Mesenchymal stem cell (in vitro differentiated cells and primary cell): Measurements from ENCODE around the gene LTK.

ENCODE experiments used
- DNase-seq: peaks from one replicate; pipeline ENCODE4 v3.0.0-alpha.2; 2013
- H2AFZ ChIP-seq: one replicate; pipeline ENCODE4 v1.6.1; 2013; ENCODE audit warnings: low read depth, mild to moderate bottlenecking, control low read depth, inconsistent platforms, low read length, moderate library complexity
- H2AK5ac ChIP-seq: 2 replicates; pipeline ENCODE4 v1.6.1; 2013; ENCODE audit warnings: low read length, moderate library complexity, mild to moderate bottlenecking, inconsistent platforms; ENCODE audit not compliant: severe bottlenecking
- H2BK120ac ChIP-seq: one replicate; pipeline ENCODE4 v1.6.1; 2013; ENCODE audit warnings: low read depth, mild to moderate bottlenecking, inconsistent platforms, low read length, moderate library complexity
- H2BK12ac ChIP-seq, 2 experiments: one replicate each; pipeline ENCODE4 v1.6.1; 2013; ENCODE audit warnings: inconsistent platforms in 2 of 2, low read length in 2 of 2, mild to moderate bottlenecking in 2 of 2, moderate library complexity in 2 of 2, control low read depth in 1 of 2
- H2BK15ac ChIP-seq: one replicate; pipeline ENCODE4 v1.6.1; 2013; ENCODE audit warnings: mild to moderate bottlenecking, low read depth, inconsistent platforms; ENCODE audit not compliant: poor library complexity, severe bottlenecking
- H2BK5ac ChIP-seq: 2 replicates; pipeline ENCODE4 v1.6.1; 2013; ENCODE audit warnings: low read depth, mild to moderate bottlenecking, low read length, control low read depth, inconsistent platforms; ENCODE audit not compliant: poor library complexity, severe bottlenecking
- H3K14ac ChIP-seq, 2 experiments: one replicate each; pipeline ENCODE4 v1.6.1; 2013; ENCODE audit warnings: inconsistent platforms in 2 of 2, low read length in 2 of 2, control low read depth in 1 of 2, mild to moderate bottlenecking in 1 of 2, moderate library complexity in 1 of 2
- H3K18ac ChIP-seq, 2 experiments: one replicate each; pipeline ENCODE4 v1.6.1; 2013; ENCODE audit warnings: inconsistent platforms in 2 of 2, low read length in 2 of 2, control low read depth in 1 of 2, low read depth in 1 of 2, mild to moderate bottlenecking in 1 of 2
- H3K23ac ChIP-seq, 2 experiments: one replicate each; pipeline ENCODE4 v1.6.1; 2013; ENCODE audit warnings: inconsistent platforms in 2 of 2, low read length in 2 of 2, mild to moderate bottlenecking in 2 of 2, moderate library complexity in 2 of 2, control low read depth in 1 of 2
- H3K27ac ChIP-seq: 2 replicates; pipeline ENCODE4 v1.5.1; 2013; ENCODE audit warnings: mild to moderate bottlenecking, moderate library complexity, low read length, control low read depth, inconsistent platforms; ENCODE audit not compliant: poor library complexity, severe bottlenecking
- H3K27me3 ChIP-seq, 2 experiments: 2 replicates each; pipeline versions ENCODE4 v1.6.1 to v1.7.0; 2013; ENCODE audit warnings: low read length in 2 of 2, mild to moderate bottlenecking in 2 of 2, moderate library complexity in 2 of 2, control low read depth in 1 of 2, inconsistent platforms in 1 of 2; ENCODE audit not compliant: control insufficient read depth in 1 of 2, insufficient read depth in 1 of 2
- H3K36me3 ChIP-seq, 2 experiments: 2 replicates each; pipeline versions ENCODE4 v1.6.1 to v1.7.0; 2013; ENCODE audit warnings: low read length in 2 of 2, control low read depth in 1 of 2, inconsistent platforms in 1 of 2, low read depth in 1 of 2, mild to moderate bottlenecking in 1 of 2; ENCODE audit not compliant: insufficient read depth in 2 of 2, control insufficient read depth in 1 of 2
- H3K4ac ChIP-seq, 2 experiments: one replicate each; pipeline ENCODE4 v1.6.1; 2013; ENCODE audit warnings: inconsistent platforms in 2 of 2, low read length in 2 of 2, mild to moderate bottlenecking in 2 of 2, moderate library complexity in 2 of 2, control low read depth in 1 of 2, low read depth in 1 of 2
- H3K4me1 ChIP-seq: 2 replicates; pipeline ENCODE4 v1.6.1; 2013; ENCODE audit warnings: low read depth, low read length, control low read depth; ENCODE audit not compliant: control insufficient read depth, insufficient read depth
- H3K4me2 ChIP-seq: 2 replicates; pipeline ENCODE4 v1.6.1; 2013; ENCODE audit warnings: low read length, mild to moderate bottlenecking, inconsistent platforms; ENCODE audit not compliant: poor library complexity, severe bottlenecking
- H3K4me3 ChIP-seq, 2 experiments: 2 replicates each; pipeline versions ENCODE4 v1.5.1 to v1.7.0; 2013; ENCODE audit warnings: low read length in 2 of 2, mild to moderate bottlenecking in 2 of 2, control low read depth in 1 of 2, low read depth in 1 of 2; ENCODE audit not compliant: insufficient read depth in 1 of 2
- H3K79me1 ChIP-seq: replicated peaks from 2 replicates; pipeline ENCODE4 v1.6.1; 2013; ENCODE audit warnings: mild to moderate bottlenecking, control low read depth, low read length, inconsistent platforms; ENCODE audit not compliant: poor library complexity, severe bottlenecking
- H3K9ac ChIP-seq: 2 replicates; pipeline ENCODE4 v1.7.0; 2013; ENCODE audit warnings: mild to moderate bottlenecking, low read length, moderate library complexity
- H3K9me3 ChIP-seq: 2 replicates; pipeline ENCODE4 v1.7.0; 2013; ENCODE audit warnings: mild to moderate bottlenecking, low read length; ENCODE audit not compliant: control insufficient read depth
- H4K8ac ChIP-seq: one replicate; pipeline ENCODE4 v1.6.1; 2013; ENCODE audit warnings: inconsistent platforms, mild to moderate bottlenecking, low read length, moderate library complexity
- H4K91ac ChIP-seq: one replicate; pipeline ENCODE4 v1.6.1; 2013; ENCODE audit warnings: mild to moderate bottlenecking, low read length, inconsistent platforms
- WGBS: methylation state at CpG from one replicate; pipeline ENCODE4 v1.1.7; 2013; ENCODE audit warnings: mixed read lengths; 5-methylcytosine and 5-hydroxymethylcytosine counted together

Gene LTK

DNA sequence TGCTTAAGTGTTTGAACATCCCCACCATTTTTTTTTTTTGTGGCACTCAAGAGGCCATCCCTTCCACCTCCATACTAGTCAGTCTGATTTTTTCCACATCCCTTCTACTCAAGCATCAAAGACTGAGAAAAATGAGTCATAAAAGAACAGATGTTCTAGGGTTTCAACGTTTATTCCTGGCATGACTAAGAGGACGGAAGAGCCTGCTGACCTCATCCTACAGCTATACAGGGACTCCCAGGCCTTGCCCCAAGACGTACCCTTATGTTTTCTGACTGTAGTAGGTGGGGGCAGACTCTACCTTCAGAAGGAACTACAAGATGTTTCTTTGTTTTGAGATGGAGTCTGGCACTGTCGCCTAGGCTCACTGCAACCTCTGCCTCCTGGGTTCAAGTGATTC, 23.3 kb downstream of the LTK start:
- no peak overlapping the region for H3K4ac ChIP-seq
- H3K18ac ChIP-seq: peak overlapping the region in 1 of 2 experiments; percentile 19
- H2BK15ac ChIP-seq: no peak overlapping the region
- WGBS: 13% methylated on average over 3 of the region's 4 CpGs
- no peak overlapping the region for H2BK5ac ChIP-seq
- H3K9ac ChIP-seq: no peak overlapping the region
- H4K91ac ChIP-seq: no peak overlapping the region
- no peaks in the 10 kb centered on the region for H3K79me1 ChIP-seq
- peaks cover 7 to 32% of the 10 kb centered on the region in 2 experiments for H3K27me3 ChIP-seq
- no peak overlapping the region for H3K4me3 ChIP-seq
- H3K4me1 ChIP-seq: peaks cover 53% of the 10 kb centered on the region
- no peak overlapping the region for H3K4me2 ChIP-seq
- H2BK120ac ChIP-seq: no peak overlapping the region
- H3K9me3 ChIP-seq: no peaks in the 10 kb centered on the region
- H3K14ac ChIP-seq: no peak overlapping the region
- H2BK12ac ChIP-seq: no peak overlapping the region
- DNase-seq: peak; percentile 98
- no peak overlapping the region for H2AK5ac ChIP-seq
- no peak overlapping the region for H3K27ac ChIP-seq
- no peak overlapping the region for H2AFZ ChIP-seq
- H3K36me3 ChIP-seq: peaks cover 0 to 11% of the 10 kb centered on the region in 2 experiments
- no peak overlapping the region for H4K8ac ChIP-seq
- no peak overlapping the region for H3K23ac ChIP-seq

DNA sequence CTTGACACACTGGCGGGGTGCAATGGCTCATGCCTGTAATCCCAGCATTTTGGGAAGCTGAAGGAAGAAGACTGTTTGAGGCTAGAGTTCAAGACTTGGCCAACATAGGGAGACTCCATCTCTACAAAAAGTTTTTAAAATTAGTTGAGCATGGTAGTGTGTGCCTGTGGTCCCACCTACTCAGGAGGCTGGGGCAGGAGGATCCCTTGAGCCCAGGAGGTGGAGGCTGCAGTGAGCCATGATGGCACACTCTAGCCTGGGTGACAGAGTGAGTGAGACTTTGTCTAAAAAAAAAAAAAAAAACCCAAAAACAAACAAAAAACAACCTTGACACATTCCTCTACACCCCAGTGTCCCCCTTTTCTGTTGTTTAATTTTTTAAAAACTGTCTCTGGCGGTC, 24.0 kb downstream of the LTK start:
- Histone ChIP-seq H2BK15ac (no peak overlapping the region), H3K27me3 (peaks cover 2 to 25% of the 10 kb centered on the region in 2 experiments), H3K27ac (no peak overlapping the region), H2BK5ac (no peak overlapping the region), H3K9ac (no peak overlapping the region), H3K4ac (no peak overlapping the region), H3K14ac (no peak overlapping the region), H3K18ac (peak overlapping the region in 1 of 2 experiments; percentile 9), H3K23ac (no peak overlapping the region), H4K8ac (no peak overlapping the region), H3K4me3 (no peak overlapping the region), H2AFZ (no peak overlapping the region), H3K4me1 (peaks cover 46% of the 10 kb centered on the region), H3K4me2 (no peak overlapping the region), H2BK120ac (no peak overlapping the region), H2BK12ac (no peak overlapping the region), H3K79me1 (no peaks in the 10 kb centered on the region), H3K36me3 (peaks cover 0 to 14% of the 10 kb centered on the region in 2 experiments), H2AK5ac (no peak overlapping the region), H4K91ac (no peak overlapping the region), H3K9me3 (no peaks in the 10 kb centered on the region)
- no peak for DNase-seq
- WGBS: 100% methylated on average over 2 of the region's 2 CpGs

DNA sequence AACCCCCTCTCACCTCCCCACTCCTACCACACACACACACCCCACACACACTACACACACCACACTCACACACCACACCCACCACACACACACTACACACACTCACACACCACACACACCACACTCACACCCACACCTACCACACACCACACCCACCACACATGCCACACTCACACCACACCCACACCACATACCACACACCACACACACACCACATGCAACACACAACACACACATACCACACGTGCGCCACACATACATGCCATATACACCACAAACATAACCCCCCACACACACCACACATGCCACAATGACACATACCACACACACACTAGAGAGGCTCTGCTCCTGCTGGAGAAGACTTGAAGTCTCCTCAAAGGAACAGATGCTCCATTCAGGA, 25.8 kb downstream of the LTK start:
- H3K27me3 ChIP-seq: peaks cover 0 to 14% of the 10 kb centered on the region in 2 experiments
- H3K23ac ChIP-seq: no peak overlapping the region
- H2BK5ac ChIP-seq: no peak overlapping the region
- no peak for DNase-seq
- H3K14ac ChIP-seq: peak overlapping the region in 1 of 2 experiments; percentile 80
- H2BK12ac ChIP-seq: peak overlapping the region in 1 of 2 experiments; percentile 51
- H4K91ac ChIP-seq: peak overlapping the region; percentile 76
- H4K8ac ChIP-seq: no peak overlapping the region
- 93% methylated on average over 2 of the region's 2 CpGs for WGBS
- no peak overlapping the region for H2BK15ac ChIP-seq
- no peak overlapping the region for H3K27ac ChIP-seq
- H3K9me3 ChIP-seq: no peaks in the 10 kb centered on the region
- no peak overlapping the region for H3K4ac ChIP-seq
- no peak overlapping the region for H2BK120ac ChIP-seq
- peak overlapping the region; percentile 21 for H2AK5ac ChIP-seq
- H3K4me1 ChIP-seq: peaks cover 32% of the 10 kb centered on the region
- no peak overlapping the region for H3K4me2 ChIP-seq
- H3K9ac ChIP-seq: no peak overlapping the region
- no peaks in the 10 kb centered on the region for H3K79me1 ChIP-seq
- H2AFZ ChIP-seq: no peak overlapping the region
- no peak overlapping the region for H3K4me3 ChIP-seq
- H3K36me3 ChIP-seq: peaks cover 16 to 28% of the 10 kb centered on the region in 2 experiments
- H3K18ac ChIP-seq: peak overlapping the region in 1 of 2 experiments; percentile 28

- Histone ChIP-seq H3K4me2 (no peak overlapping the region), H4K91ac (no peak overlapping the region), H3K14ac (no peak overlapping the region), H3K4me1 (peaks cover 28% of the 10 kb centered on the region), H2BK120ac (no peak overlapping the region), H3K9me3 (no peaks in the 10 kb centered on the region), H4K8ac (no peak overlapping the region), H3K9ac (no peak overlapping the region), H2BK12ac (peak overlapping the region in 1 of 2 experiments; percentile 7), H2AK5ac (no peak overlapping the region), H3K4me3 (no peak overlapping the region), H2BK5ac (no peak overlapping the region), H3K27me3 (peaks cover 0 to 10% of the 10 kb centered on the region in 2 experiments), H3K36me3 (peaks cover 20 to 29% of the 10 kb centered on the region in 2 experiments), H3K79me1 (no peaks in the 10 kb centered on the region), H3K18ac (no peak overlapping the region), H3K23ac (no peak overlapping the region), H2AFZ (no peak overlapping the region), H3K27ac (no peak overlapping the region), H2BK15ac (no peak overlapping the region), H3K4ac (no peak overlapping the region)
- DNase-seq: no peak
- WGBS: 95% methylated on average over 9 of the region's 9 CpGs
Measured at GRCh38 chr15:41487381-41487780, 26.2 kb downstream of the LTK start.
